ENCODE measurements around the gene BLMH.

DNA sequence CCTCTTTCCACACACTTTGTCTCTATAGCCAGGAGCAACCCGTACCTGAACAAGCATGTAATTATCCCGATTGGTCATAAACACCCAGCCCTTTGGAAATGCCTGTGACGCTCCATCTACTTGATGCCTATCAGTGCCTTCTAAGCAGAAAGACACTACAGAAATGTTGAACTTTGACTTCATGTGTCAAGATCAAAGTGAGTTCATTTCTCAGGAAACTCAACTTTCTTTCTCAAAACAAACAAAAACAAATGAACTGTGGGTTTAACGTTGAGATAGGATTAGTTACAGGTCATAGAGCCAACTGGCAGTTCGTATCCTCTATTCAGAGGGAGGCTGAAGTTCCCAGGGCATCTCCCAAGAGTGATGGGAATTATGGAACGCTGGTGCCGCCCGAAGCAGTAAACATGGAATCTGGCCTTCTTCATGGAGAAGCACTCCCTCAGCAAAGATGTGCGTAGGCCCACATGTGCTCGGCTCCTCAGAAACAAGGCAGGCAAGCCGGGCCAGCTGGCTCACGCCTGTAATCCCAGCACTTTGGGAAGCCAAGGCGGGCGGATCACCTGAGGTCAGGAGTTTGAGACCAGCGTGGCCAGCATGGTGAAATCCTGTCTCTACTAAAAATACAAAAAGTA is 65.7 kb downstream of the BLMH start:
- TF ChIP-seq CTCF (IDR thresholded peaks at IDR 0.05; ENCODE audit: insufficient read depth, low read depth, low read length) (no peak), EZH2 (IDR thresholded peaks at IDR 0.05; ENCODE audit: insufficient read depth, low read length) (no peak)

All from astrocyte (in vitro differentiated cells and primary cell).